ENCODE results near the gene CALD1.

CALD1 gene

DNA sequence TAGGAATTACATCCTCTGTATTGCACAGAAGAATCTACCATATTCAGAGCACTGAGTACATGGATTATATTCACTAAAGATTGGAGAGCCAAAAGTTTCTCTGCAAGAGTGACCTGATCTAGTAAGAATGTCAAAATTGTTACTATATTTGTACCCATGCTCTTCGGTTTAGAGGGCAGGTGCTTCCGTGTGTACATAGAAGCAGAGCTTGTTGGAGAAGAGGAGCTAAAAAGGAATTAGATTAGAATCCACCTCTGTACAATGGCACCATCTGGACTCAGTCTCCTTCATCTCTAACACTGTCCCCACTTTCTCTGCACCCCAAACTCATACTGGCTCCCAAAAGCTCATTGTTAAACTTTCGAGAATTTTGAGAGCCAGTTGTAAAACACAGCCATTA is 8.3 kb downstream of the CALD1 start:
- Histone ChIP-seq H2AK5ac (ENCODE audit: low read length) (no peak overlapping the region), H4K91ac (ENCODE audit: low read depth, low read length) (no peak overlapping the region), H3K23ac (ENCODE audit: low read length) (no peak overlapping the region), H3K14ac (ENCODE audit: low read length) (no peak overlapping the region), H3K18ac (ENCODE audit: low read length) (no peak overlapping the region), H3K4me3 (ENCODE audit: low read depth, low read length) (no peak overlapping the region), H3K79me1 (ENCODE audit: low read length) (peaks cover 5% of the 10 kb centered on the region), H3K27me3 (ENCODE audit: insufficient read depth, low read length) (no peaks in the 10 kb centered on the region), H3K9me3 (ENCODE audit: insufficient read depth, low read depth, low read length) (peaks cover 2% of the 10 kb centered on the region), H2BK120ac (ENCODE audit: insufficient read depth, low read length, poor library complexity) (no peak overlapping the region), H3K4me2 (ENCODE audit: low read length) (no peak overlapping the region), H3K9ac (ENCODE audit: low read length) (no peak overlapping the region), H2AFZ (ENCODE audit: insufficient read depth, low read length, poor library complexity) (no peak overlapping the region), H3K4me1 (ENCODE audit: control insufficient read depth in 1 of 2, insufficient read depth in 2 of 2, low read length in 2 of 2) (peaks cover 11 to 30% of the 10 kb centered on the region in 2 experiments), H3K27ac (ENCODE audit: low read depth, low read length) (no peak overlapping the region), H3K36me3 (ENCODE audit: control insufficient read depth in 1 of 2, insufficient read depth in 2 of 2, low read length in 2 of 2) (peaks cover 13 to 28% of the 10 kb centered on the region in 2 experiments), H3K79me2 (ENCODE audit: control insufficient read depth, insufficient read depth, low read length, poor library complexity) (peaks cover 25% of the 10 kb centered on the region), H4K12ac (ENCODE audit: low read depth, low read length) (no peak overlapping the region), H2BK12ac (ENCODE audit: low read length) (no peak overlapping the region), H2BK5ac (ENCODE audit: low read depth, low read length, poor library complexity) (no peak overlapping the region), H3K4ac (ENCODE audit: low read depth, low read length) (peak overlapping the region; percentile 92), H4K8ac (ENCODE audit: low read depth, low read length) (no peak overlapping the region)
- DNase-seq, result peak in 1 of 2 donors; percentile 35
- no CpG with 5 or more reads among the region's 3 CpGs for WGBS (ENCODE audit: extremely low coverage, insufficient coverage, insufficient read length)

DNA sequence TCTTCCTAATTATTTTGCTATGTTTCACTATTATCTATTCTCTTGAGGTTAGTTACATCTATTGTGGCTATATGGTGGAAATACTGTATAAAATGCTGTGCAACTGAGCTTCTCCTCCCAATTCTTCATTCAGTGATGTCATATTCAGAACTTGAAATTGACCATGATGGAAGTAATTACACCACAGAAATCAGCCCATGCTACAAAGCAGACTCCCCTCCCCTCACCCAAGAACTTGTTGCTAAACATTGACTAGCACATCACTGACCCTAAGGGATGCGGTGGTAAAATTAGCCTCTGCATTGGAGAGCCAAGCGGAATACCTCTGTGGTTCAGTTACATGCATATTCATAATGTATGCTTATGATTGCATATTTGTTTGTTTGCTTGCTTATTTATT is 8.8 kb downstream of the CALD1 start:
- Histone ChIP-seq H3K4me2 (ENCODE audit: low read length) (no peak overlapping the region), H4K12ac (ENCODE audit: low read depth, low read length) (no peak overlapping the region), H3K18ac (ENCODE audit: low read length) (no peak overlapping the region), H3K23ac (ENCODE audit: low read length) (no peak overlapping the region), H4K8ac (ENCODE audit: low read depth, low read length) (no peak overlapping the region), H3K4ac (ENCODE audit: low read depth, low read length) (peak overlapping the region; percentile 77), H4K91ac (ENCODE audit: low read depth, low read length) (no peak overlapping the region), H2BK5ac (ENCODE audit: low read depth, low read length, poor library complexity) (no peak overlapping the region), H3K27ac (ENCODE audit: low read depth, low read length) (no peak overlapping the region), H3K36me3 (ENCODE audit: control insufficient read depth in 1 of 2, insufficient read depth in 2 of 2, low read length in 2 of 2) (peaks cover 12 to 28% of the 10 kb centered on the region in 2 experiments), H3K9ac (ENCODE audit: low read length) (no peak overlapping the region), H2BK120ac (ENCODE audit: insufficient read depth, low read length, poor library complexity) (no peak overlapping the region), H3K9me3 (ENCODE audit: insufficient read depth, low read depth, low read length) (no peaks in the 10 kb centered on the region), H2BK12ac (ENCODE audit: low read length) (no peak overlapping the region), H3K4me1 (ENCODE audit: control insufficient read depth in 1 of 2, insufficient read depth in 2 of 2, low read length in 2 of 2) (peaks cover 10 to 28% of the 10 kb centered on the region in 2 experiments), H3K14ac (ENCODE audit: low read length) (no peak overlapping the region), H2AFZ (ENCODE audit: insufficient read depth, low read length, poor library complexity) (no peak overlapping the region), H3K79me1 (ENCODE audit: low read length) (peaks cover 4% of the 10 kb centered on the region), H3K79me2 (ENCODE audit: control insufficient read depth, insufficient read depth, low read length, poor library complexity) (peaks cover 23% of the 10 kb centered on the region), H2AK5ac (ENCODE audit: low read length) (no peak overlapping the region), H3K4me3 (ENCODE audit: low read depth, low read length) (no peak overlapping the region), H3K27me3 (ENCODE audit: insufficient read depth, low read length) (no peaks in the 10 kb centered on the region)
- WGBS (ENCODE audit: extremely low coverage, insufficient coverage, insufficient read length), result no CpG with 5 or more reads among the region's 2 CpGs
- no peak for DNase-seq

DNA sequence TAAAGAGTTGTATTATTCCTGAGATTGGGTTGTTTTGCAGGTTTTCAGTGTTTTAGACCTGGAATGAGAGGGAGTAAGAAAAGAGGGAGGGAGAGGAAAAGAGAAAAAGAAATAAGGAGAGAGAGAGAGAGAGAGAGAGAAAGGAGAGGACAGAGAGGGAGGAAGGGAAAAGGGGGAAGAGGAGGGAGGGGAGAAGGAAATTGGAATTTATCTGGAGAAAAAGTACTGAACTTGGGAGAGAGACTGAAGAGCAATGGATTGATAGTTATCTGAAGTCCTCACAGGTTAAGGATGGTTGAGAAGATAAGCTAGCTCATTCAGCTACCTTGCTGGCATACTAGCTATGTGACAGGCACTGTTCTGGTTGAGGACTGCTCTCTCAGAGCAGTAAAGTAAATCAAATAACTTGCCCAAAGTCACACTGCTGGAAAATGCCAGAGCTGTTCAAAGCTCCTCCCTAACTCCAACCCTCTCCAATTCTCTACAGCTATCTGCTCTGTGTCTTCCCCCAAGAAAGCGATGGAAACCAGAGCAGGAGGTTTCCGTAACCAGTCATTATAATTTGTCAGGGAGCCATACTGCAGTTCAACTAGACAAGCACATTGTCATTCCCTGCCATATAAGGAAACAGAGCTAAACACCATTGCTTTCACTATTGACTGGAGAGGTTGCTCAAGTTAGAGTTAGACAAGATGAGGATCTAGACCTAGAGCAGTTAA is 10.7 kb downstream of the CALD1 start:
- Histone ChIP-seq H3K4me3 (ENCODE audit: low read depth, low read length) (no peak overlapping the region), H2BK12ac (ENCODE audit: low read length) (no peak overlapping the region), H3K9me3 (ENCODE audit: insufficient read depth, low read depth, low read length) (peaks cover 2% of the 10 kb centered on the region), H3K4ac (ENCODE audit: low read depth, low read length) (no peak overlapping the region), H3K79me2 (ENCODE audit: control insufficient read depth, insufficient read depth, low read length, poor library complexity) (peaks cover 17% of the 10 kb centered on the region), H3K18ac (ENCODE audit: low read length) (no peak overlapping the region), H3K4me1 (ENCODE audit: control insufficient read depth in 1 of 2, insufficient read depth in 2 of 2, low read length in 2 of 2) (peaks cover 5 to 16% of the 10 kb centered on the region in 2 experiments), H2AK5ac (ENCODE audit: low read length) (no peak overlapping the region), H3K14ac (ENCODE audit: low read length) (no peak overlapping the region), H3K79me1 (ENCODE audit: low read length) (peaks cover 4% of the 10 kb centered on the region), H4K8ac (ENCODE audit: low read depth, low read length) (no peak overlapping the region), H4K12ac (ENCODE audit: low read depth, low read length) (no peak overlapping the region), H3K27ac (ENCODE audit: low read depth, low read length) (peak overlapping the region; percentile 69), H3K36me3 (ENCODE audit: control insufficient read depth in 1 of 2, insufficient read depth in 2 of 2, low read length in 2 of 2) (peaks cover 9 to 21% of the 10 kb centered on the region in 2 experiments), H4K91ac (ENCODE audit: low read depth, low read length) (no peak overlapping the region), H2AFZ (ENCODE audit: insufficient read depth, low read length, poor library complexity) (no peak overlapping the region), H3K9ac (ENCODE audit: low read length) (no peak overlapping the region), H3K27me3 (ENCODE audit: insufficient read depth, low read length) (no peaks in the 10 kb centered on the region), H2BK5ac (ENCODE audit: low read depth, low read length, poor library complexity) (no peak overlapping the region), H3K4me2 (ENCODE audit: low read length) (peak overlapping the region; percentile 27), H3K23ac (ENCODE audit: low read length) (no peak overlapping the region), H2BK120ac (ENCODE audit: insufficient read depth, low read length, poor library complexity) (no peak overlapping the region)
- WGBS (ENCODE audit: extremely low coverage, insufficient coverage, insufficient read length), result no CpG with 5 or more reads among the region's 2 CpGs
- DNase-seq, result peak in 1 of 2 donors; percentile 37

DNA sequence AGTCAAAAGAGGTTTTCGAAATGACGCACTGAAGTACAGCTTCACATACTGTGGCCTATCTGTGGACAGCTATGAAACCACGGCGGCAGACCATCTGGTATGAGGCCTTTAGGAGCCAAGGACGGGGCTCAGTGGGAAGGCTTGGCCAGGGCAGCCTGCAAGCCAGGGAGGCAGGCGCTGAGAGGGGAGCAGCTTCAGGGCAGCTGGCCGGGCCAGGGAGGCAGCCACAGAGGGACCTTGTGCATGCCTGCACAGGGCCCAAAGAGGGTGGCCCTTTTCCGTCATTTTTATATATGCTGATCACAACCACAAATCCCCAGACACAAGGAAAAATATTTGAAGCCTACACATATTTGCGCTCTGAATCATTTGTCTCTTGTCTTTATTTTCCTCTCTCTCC is 13.5 kb downstream of the CALD1 start:
- H3K23ac ChIP-seq (ENCODE audit: low read length), result no peak overlapping the region
- peaks cover 21% of the 10 kb centered on the region for H3K79me2 ChIP-seq (ENCODE audit: control insufficient read depth, insufficient read depth, low read length, poor library complexity)
- H2AFZ ChIP-seq (ENCODE audit: insufficient read depth, low read length, poor library complexity), result no peak overlapping the region
- peak overlapping the region; percentile 21 for H2BK5ac ChIP-seq (ENCODE audit: low read depth, low read length, poor library complexity)
- H3K4me3 ChIP-seq (ENCODE audit: low read depth, low read length), result no peak overlapping the region
- H2BK12ac ChIP-seq (ENCODE audit: low read length), result peak overlapping the region; percentile 37
- no peak overlapping the region for H2BK120ac ChIP-seq (ENCODE audit: insufficient read depth, low read length, poor library complexity)
- H3K79me1 ChIP-seq (ENCODE audit: low read length), result peaks cover 4% of the 10 kb centered on the region
- peaks cover 5 to 14% of the 10 kb centered on the region in 2 experiments for H3K4me1 ChIP-seq (ENCODE audit: control insufficient read depth in 1 of 2, insufficient read depth in 2 of 2, low read length in 2 of 2)
- peak overlapping the region; percentile 36 for H3K27ac ChIP-seq (ENCODE audit: low read depth, low read length)
- H3K27me3 ChIP-seq (ENCODE audit: insufficient read depth, low read length), result no peaks in the 10 kb centered on the region
- H3K36me3 ChIP-seq (ENCODE audit: control insufficient read depth in 1 of 2, insufficient read depth in 2 of 2, low read length in 2 of 2), result peaks cover 17 to 26% of the 10 kb centered on the region in 2 experiments
- no peak for DNase-seq
- H3K9ac ChIP-seq (ENCODE audit: low read length), result no peak overlapping the region
- no peak overlapping the region for H2AK5ac ChIP-seq (ENCODE audit: low read length)
- H4K12ac ChIP-seq (ENCODE audit: low read depth, low read length), result no peak overlapping the region
- peak overlapping the region; percentile 98 for H3K4ac ChIP-seq (ENCODE audit: low read depth, low read length)
- H3K9me3 ChIP-seq (ENCODE audit: insufficient read depth, low read depth, low read length), result peaks cover 2% of the 10 kb centered on the region
- peak overlapping the region; percentile 88 for H3K18ac ChIP-seq (ENCODE audit: low read length)
- H3K14ac ChIP-seq (ENCODE audit: low read length), result no peak overlapping the region
- no peak overlapping the region for H4K91ac ChIP-seq (ENCODE audit: low read depth, low read length)
- peak overlapping the region; percentile 32 for H4K8ac ChIP-seq (ENCODE audit: low read depth, low read length)
- WGBS (ENCODE audit: extremely low coverage, insufficient coverage, insufficient read length), result no CpG with 5 or more reads among the region's 9 CpGs
- H3K4me2 ChIP-seq (ENCODE audit: low read length), result no peak overlapping the region
